Measurements from ENCODE around the gene MBOAT2. TPM values are rescaled to one million over a fixed set of nuclear protein-coding genes. Genes with fewer than 3 reads are reported as not detected.

Gene MBOAT2
- total and polyA plus RNA-seq, 12 donors: 0.24 to 9.6 (median 2.3) TPM

DNA sequence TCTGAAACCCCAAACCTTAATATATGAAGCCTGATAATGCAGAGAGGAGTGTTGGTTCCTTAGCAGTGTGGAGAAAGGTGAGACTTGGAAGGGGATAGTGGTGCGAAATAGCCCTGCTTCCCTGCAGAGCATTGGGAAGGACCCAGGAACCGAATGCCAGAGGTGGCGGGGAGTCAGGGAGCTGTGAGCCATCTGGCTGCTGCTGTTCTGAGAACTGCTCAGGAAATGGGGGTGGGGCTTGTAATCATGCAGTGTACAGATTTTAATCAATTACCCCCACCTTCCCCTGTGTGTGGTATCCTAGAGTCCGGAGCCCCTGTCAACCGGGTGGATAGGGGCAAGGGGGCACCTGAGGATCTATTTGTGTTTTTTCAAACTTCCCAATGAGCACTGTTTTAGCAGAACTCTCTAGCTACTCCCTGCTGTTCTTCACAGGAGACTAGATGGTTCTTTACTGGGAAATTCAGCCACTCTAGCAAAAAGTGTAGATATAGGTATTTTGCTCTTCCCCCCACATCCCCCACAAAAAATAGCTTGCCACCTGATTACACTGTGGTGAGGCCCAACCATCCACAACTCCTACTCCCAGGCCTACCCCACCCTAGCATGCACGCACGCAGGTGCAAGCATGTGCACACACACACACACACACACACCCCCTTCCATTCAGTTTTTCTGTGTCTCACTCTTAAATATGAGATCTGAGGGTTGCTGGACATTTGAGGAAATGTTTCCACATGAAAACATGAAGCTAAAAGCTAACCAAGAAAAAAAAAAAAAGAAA, 30.1 kb upstream of the MBOAT2 start:
- TF ChIP-seq, protein P1, sequence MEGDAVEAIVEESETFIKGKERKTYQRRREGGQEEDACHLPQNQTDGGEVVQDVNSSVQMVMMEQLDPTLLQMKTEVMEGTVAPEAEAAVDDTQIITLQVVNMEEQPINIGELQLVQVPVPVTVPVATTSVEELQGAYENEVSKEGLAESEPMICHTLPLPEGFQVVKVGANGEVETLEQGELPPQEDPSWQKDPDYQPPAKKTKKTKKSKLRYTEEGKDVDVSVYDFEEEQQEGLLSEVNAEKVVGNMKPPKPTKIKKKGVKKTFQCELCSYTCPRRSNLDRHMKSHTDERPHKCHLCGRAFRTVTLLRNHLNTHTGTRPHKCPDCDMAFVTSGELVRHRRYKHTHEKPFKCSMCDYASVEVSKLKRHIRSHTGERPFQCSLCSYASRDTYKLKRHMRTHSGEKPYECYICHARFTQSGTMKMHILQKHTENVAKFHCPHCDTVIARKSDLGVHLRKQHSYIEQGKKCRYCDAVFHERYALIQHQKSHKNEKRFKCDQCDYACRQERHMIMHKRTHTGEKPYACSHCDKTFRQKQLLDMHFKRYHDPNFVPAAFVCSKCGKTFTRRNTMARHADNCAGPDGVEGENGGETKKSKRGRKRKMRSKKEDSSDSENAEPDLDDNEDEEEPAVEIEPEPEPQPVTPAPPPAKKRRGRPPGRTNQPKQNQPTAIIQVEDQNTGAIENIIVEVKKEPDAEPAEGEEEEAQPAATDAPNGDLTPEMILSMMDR (IDR thresholded peaks at IDR 0.05): no peak
- TF ChIP-seq POLR2A (IDR thresholded peaks at IDR 0.05): no peak
- Histone ChIP-seq H3K27me3 (no peaks in the 10 kb centered on the region), H3K4me3 (no peak overlapping the region), H3K4me1 (replicated peaks in 1 of 2) (no peaks in the 10 kb centered on the region), H3K36me3 (replicated peaks in 1 of 2) (no peaks in the 10 kb centered on the region), H3K9me3 (replicated peaks in 1 of 3) (no peaks in the 10 kb centered on the region), H3K27ac (no peak overlapping the region)
- no peak for DNase-seq
- intact Hi-C loops (cut with DNase I): no loop called here
- 64 to 70% (median 67%) methylated on average over 7 of the region's 7 CpGs for WGBS, 4 donors

DNA sequence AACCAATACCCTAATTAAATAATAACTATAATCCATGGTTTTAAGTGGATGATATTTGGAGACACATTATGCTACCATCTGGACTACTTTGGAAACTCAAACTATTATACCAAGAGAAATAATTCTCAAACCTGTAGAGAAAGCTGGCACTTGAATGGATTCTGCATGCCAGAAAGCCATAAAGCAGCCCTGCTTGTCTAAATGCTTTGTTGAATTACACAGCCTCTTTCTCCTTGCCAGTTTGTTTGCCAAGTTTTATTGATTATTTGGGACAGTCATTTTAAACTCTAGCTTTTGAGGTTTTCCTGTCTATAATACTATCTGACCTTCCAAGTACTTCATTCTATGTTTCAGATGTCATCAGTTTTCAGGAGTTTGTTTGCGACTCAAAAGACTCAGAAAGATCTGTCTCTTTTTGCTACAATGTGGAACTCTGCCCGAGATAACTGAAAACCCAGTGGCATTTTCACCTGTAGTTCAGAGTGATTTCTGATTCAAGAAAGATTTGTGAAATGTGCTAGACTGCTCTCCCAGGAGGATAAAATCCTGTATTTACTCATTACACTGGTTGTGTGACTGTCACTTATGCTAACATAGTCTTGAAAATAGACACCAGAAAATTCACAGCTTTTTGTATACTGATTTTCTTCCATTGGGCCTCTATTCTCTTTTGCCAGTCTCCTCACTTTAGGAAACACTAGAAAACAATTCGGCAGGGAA, 29.2 kb upstream of the MBOAT2 start:
- no peak for TF ChIP-seq POLR2A (IDR thresholded peaks at IDR 0.05)
- TF ChIP-seq, protein P1 (IDR thresholded peaks at IDR 0.05): no peak
- Histone ChIP-seq H3K4me1 (replicated peaks in 1 of 2) (no peaks in the 10 kb centered on the region), H3K27me3 (no peaks in the 10 kb centered on the region), H3K36me3 (replicated peaks in 1 of 2) (no peaks in the 10 kb centered on the region), H3K4me3 (no peak overlapping the region), H3K27ac (no peak overlapping the region), H3K9me3 (replicated peaks in 1 of 3) (no peaks in the 10 kb centered on the region)
- DNase-seq: no peak
- intact Hi-C loops (cut with DNase I): no loop called here
- 65 to 72% (median 67%) methylated on average over 3 of the region's 3 CpGs for WGBS, 4 donors

DNA sequence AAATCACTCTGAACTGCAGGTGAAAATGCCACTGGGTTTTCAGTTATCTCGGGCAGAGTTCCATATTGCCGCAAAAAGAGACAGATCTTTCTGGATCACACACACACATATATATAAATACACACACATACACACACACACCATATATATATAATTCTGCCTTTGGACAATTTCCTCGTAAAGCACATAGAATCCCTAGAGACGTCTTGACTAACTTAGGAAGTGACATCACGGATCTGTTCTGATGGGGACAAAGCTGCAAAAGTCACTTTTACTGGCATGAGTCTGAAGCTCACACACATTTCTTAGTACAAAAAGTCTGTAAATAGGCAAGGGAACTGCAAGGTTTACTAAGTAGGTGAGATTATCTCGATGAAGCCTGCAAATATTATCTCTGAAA, 28.6 kb upstream of the MBOAT2 start:
- no peak for TF ChIP-seq POLR2A (IDR thresholded peaks at IDR 0.05)
- TF ChIP-seq, protein P1 (IDR thresholded peaks at IDR 0.05): no peak

DNA sequence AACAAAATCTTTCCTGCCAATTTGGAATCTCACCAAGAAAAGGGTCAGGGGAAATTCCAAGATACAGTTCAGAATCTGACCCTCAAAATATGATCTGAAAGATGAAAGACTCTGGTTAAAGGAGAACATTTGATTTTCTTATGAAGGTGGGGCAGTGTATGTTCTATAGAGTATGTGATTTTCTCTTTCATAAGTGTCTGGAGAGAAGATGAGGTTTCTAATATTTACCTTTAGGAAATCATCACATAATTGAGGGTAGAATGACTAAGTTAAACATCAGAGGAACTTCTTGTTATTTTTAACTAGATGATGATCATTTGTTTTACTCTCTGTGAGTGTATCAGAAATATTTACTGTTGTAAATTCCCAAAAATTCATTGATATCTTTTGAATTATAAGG, 27.8 kb upstream of the MBOAT2 start:
- no peak for DNase-seq
- Histone ChIP-seq H3K27me3 (no peaks in the 10 kb centered on the region), H3K4me1 (replicated peaks in 1 of 2) (no peaks in the 10 kb centered on the region), H3K9me3 (replicated peaks in 1 of 3) (no peaks in the 10 kb centered on the region), H3K4me3 (no peak overlapping the region), H3K27ac (no peak overlapping the region), H3K36me3 (replicated peaks in 1 of 2) (no peaks in the 10 kb centered on the region)
- no peak for TF ChIP-seq POLR2A (IDR thresholded peaks at IDR 0.05)
- TF ChIP-seq, protein P1 (IDR thresholded peaks at IDR 0.05): no peak
- intact Hi-C loops (cut with DNase I): no loop called here

More for the DNA sequence above, 28.6 kb upstream of the MBOAT2 start:
- WGBS, 4 donors: 80 to 88% (median 84%) methylated on average over 6 of the region's 6 CpGs
- Histone ChIP-seq H3K4me3 (no peak overlapping the region), H3K27me3 (no peaks in the 10 kb centered on the region), H3K9me3 (replicated peaks in 1 of 3) (no peaks in the 10 kb centered on the region), H3K27ac (no peak overlapping the region), H3K36me3 (replicated peaks in 1 of 2) (no peaks in the 10 kb centered on the region), H3K4me1 (replicated peaks in 1 of 2) (no peaks in the 10 kb centered on the region)
- intact Hi-C loops (cut with DNase I): no loop called here
- no peak for DNase-seq

Data from adrenal gland (tissue), 12 donors.